NB4 (cell line): ENCODE results near the gene ABCA4.

Experiments
- DNase-seq: peaks from one replicate; pipeline ENCODE4 v3.0.0; 2010; ENCODE audit warnings: low read depth
- H3K4me3 ChIP-seq: one replicate; pipeline ENCODE4 v1.5.1; 2011; ENCODE audit warnings: mild to moderate bottlenecking, low read depth, low read length, moderate library complexity
- MYC ChIP-seq: IDR thresholded peaks from 2 replicates; pipeline ENCODE4 v1.6.1; 2011; ENCODE audit warnings: low read depth, low read length
- POLR2A ChIP-seq: IDR thresholded peaks from 2 replicates; pipeline ENCODE4 v1.6.1; 2011; ENCODE audit warnings: mild to moderate bottlenecking; ENCODE audit not compliant: insufficient read length; ENCODE audit errors: extremely low read depth
- TF ChIP-seq, protein P1 (sequence below): IDR thresholded peaks from one replicate; pipeline ENCODE4 v1.5.1; 2012; ENCODE audit warnings: low read depth, low read length
- TF ChIP-seq, protein P2 (sequence below): IDR thresholded peaks from 2 replicates; pipeline ENCODE4 v1.6.1; 2011; ENCODE audit warnings: low read depth, low read length

The ABCA4 gene

DNA sequence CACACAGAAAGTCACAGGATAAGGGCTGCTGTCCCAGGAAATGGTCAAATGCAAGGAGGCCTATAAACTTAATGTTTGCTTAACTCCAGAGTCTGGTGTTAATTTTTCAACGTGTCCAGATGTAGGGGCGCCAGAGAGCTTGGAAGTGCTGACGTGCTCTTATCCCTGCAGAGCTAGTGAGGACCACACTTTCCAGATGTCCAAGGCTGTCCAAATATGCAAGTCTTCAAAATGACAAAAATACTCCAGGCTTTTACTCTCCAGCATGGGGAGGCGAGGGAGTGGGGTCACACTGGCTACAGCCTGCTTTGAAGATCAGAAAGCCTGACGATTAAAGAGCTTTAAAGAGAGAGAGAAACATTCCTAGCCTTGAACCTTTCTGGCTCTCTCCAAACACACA lies 57.6 kb downstream of the ABCA4 start:
- TF ChIP-seq, protein P1, sequence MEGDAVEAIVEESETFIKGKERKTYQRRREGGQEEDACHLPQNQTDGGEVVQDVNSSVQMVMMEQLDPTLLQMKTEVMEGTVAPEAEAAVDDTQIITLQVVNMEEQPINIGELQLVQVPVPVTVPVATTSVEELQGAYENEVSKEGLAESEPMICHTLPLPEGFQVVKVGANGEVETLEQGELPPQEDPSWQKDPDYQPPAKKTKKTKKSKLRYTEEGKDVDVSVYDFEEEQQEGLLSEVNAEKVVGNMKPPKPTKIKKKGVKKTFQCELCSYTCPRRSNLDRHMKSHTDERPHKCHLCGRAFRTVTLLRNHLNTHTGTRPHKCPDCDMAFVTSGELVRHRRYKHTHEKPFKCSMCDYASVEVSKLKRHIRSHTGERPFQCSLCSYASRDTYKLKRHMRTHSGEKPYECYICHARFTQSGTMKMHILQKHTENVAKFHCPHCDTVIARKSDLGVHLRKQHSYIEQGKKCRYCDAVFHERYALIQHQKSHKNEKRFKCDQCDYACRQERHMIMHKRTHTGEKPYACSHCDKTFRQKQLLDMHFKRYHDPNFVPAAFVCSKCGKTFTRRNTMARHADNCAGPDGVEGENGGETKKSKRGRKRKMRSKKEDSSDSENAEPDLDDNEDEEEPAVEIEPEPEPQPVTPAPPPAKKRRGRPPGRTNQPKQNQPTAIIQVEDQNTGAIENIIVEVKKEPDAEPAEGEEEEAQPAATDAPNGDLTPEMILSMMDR: peak; percentile 19
- TF ChIP-seq, protein P2, sequence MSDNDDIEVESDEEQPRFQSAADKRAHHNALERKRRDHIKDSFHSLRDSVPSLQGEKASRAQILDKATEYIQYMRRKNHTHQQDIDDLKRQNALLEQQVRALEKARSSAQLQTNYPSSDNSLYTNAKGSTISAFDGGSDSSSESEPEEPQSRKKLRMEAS: no peak
- peak; percentile 25 for DNase-seq
- no peak overlapping the region for H3K4me3 ChIP-seq

DNA sequence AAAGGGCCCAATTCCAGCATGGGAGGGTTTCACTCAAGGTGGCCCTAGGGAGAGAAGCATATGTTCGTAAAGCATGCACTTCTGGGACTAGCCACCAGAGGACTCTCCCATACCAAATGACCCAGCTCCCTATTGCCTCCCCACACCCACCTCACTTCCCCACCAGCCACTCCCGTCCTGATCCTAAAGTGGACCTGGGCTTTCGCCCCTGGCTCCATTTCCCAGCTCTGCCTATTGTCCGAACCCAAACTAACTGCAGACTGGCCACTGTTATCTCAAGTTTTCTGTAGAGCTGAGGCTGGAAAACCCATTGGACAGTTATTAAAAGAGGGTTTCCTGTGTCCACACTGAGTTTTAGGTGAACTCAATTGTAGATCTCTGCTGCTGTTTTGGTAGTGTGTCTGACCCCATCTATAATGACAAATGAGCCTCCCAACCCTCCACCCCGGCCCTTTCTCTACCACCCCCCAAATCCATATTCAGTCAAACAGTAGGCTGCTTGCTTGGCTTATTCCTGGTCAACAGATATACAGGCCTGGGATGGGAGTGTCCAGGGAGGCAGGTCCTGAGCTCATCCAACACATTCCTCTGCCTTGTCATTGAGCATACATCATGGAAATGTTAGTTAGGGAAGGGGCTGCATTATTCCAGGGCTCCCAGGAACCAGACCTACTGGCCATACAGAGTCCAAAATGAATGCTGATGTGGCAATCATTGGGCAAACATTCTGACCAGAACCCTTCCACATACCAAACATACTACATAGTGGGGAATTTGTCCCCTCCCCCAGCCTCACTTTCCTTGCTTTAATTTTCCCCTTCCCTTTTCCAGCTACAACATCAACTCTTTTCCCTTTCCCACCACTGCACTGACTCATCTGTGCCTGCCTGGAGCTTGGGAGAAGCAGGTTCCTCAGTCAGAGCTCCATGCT lies 59.2 kb downstream of the ABCA4 start:
- H3K4me3 ChIP-seq: no peak overlapping the region
- DNase-seq: peak; percentile 56
- TF ChIP-seq POLR2A (no peak), MYC (no peak)
- TF ChIP-seq, protein P1: peak; percentile 74
- TF ChIP-seq, protein P2: peak; percentile 61

DNA sequence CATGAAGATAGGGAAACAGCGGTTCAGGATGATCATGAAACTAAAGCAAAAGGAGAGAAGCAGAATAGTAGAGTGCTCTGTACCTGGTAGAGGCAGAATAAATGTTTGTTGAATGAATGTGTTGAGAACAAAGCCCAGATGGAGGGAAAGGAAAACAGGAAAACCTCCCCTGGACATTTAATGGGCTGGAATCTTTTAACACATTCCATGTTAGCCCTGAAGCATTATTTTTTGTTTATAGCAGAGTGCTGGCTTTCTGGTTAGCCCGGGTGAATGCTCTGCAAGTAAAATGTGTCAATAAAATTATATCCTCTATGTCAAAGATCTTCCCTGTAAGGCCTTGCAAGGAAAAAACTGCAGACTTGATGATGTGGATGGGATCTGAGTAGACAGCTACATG lies 60.2 kb downstream of the ABCA4 start:
- TF ChIP-seq, protein P1: no peak
- TF ChIP-seq, protein P2: no peak
- TF ChIP-seq MYC (no peak), POLR2A (no peak)
- DNase-seq: no peak

DNA sequence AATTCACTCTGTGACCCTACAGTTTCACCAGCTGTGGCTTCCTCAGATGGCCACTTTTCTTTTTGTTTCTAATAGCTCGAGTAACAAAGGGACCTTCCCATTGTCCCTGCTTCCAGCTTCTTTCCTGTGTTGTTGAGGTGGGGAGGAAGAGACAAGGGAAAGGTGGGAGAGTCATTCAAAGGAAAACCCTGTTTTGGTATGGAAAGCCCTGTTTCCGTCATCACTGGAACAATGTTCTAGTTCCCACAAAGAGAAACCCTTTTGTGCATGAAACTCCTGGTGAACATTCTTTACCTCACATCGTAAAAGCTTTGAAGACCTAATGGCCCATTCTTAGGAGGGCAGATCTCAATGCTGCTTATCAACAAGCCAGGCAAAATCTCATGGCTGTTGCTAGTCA lies 62.2 kb downstream of the ABCA4 start:
- H3K4me3 ChIP-seq: no peak overlapping the region
- DNase-seq: no peak
- TF ChIP-seq, protein P2: no peak
- TF ChIP-seq MYC: no peak
- TF ChIP-seq, protein P1: no peak
- no peak for TF ChIP-seq POLR2A

More for the DNA sequence above, 60.2 kb downstream of the ABCA4 start:
- H3K4me3 ChIP-seq: no peak overlapping the region

DNA sequence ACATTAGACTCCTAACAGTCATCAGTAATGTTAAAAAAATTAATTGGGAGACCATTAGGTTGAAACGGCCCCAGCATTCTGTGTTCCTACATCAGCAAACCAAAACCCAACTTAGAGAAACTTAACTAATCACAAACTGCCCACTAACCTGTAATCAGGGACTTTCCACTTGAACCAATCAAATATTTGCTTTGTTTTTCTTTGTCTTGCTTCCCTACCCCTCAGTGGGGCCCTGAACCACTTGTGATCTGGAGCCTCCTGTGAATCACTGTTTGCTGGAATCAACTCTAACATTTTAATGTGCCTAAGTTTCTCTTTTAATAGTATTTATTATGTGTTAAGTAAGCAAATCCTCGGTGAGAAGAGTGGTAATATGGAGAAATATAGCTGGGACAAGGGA lies 64.0 kb downstream of the ABCA4 start:
- DNase-seq: no peak
- TF ChIP-seq, protein P2: no peak
- TF ChIP-seq MYC: no peak
- no peak for TF ChIP-seq POLR2A
- TF ChIP-seq, protein P1: no peak
- no peak overlapping the region for H3K4me3 ChIP-seq
